ENCODE data around the gene FAM81B. TPM values are rescaled to one million over a fixed set of nuclear protein-coding genes. Genes with fewer than 3 reads are reported as not detected.
"Not testable (repeated sequence)": the region's sequence is repeated elsewhere in the genome, so short reads cannot be mapped to it uniquely, and the experiment has no call there.

Gene FAM81B
- total RNA-seq, 2 donors from 2014 or later: not detected

DNA sequence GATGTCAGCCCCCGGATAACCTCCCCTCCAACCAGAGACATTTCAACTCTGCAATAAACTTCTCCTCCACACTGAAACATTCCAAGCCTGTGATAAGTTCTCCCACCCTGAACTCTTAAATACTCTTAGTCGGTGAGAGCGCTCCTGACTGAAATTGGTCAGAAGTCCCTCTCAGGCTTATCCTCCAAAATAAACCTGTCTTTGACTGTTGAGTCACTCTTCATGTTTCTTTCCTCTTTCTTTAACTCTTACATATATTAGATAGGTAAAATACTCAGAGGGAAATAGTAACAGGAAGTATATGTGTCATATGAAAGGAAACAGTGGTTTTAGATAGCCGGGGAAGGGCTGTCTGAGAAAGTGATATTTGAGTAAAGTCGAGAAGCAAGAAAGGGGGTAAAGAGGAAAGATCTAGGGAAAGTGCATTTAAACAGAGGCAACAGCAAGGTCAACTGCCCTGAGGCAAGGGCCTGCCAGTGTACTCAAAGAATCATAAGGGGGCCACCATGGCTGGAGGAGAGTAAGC is 11.0 kb upstream of the FAM81B start:
- ATAC-seq (replicated peaks in 1 of 2): no peak
- Mint-ChIP-seq H3K36me3 (ENCODE audit: insufficient read depth in 2 of 2) (peaks cover 0 to 2% of the 10 kb centered on the region in 2 donors), H3K9me3 (peaks cover 0 to 6% of the 10 kb centered on the region in 2 donors), H3K4me3 (no peak overlapping the region), H3K27me3 (ENCODE audit: low read depth) (peaks cover 5% of the 10 kb centered on the region), H3K27ac (no peak overlapping the region), H3K4me1 (ENCODE audit: low read depth) (peaks cover 17% of the 10 kb centered on the region)
- DNase-seq: no peak

DNA sequence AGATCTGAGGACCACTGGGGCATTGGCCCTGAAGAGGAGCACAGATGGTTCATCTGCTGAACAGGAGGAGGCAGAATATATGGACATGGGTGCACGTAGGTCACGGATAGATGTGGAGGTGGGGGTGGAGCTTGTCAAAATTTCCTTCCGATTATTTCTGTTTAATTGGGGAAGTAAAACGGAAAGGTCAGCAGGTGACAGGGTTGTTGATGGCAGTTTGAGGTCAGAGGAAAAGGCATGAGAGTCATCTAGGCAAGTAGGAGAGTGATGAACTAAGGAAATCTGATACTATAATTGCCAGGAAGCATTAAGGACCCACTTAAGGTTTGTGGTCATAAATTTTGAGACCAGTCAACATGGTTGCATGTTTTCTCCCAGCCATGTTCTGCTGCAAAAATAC is 8.4 kb upstream of the FAM81B start:
- Mint-ChIP-seq H3K27ac (no peak overlapping the region), H3K4me1 (ENCODE audit: low read depth) (peaks cover 17% of the 10 kb centered on the region), H3K36me3 (ENCODE audit: insufficient read depth in 2 of 2) (peaks cover 0 to 2% of the 10 kb centered on the region in 2 donors), H3K27me3 (ENCODE audit: low read depth) (peaks cover 5% of the 10 kb centered on the region), H3K4me3 (no peak overlapping the region), H3K9me3 (peaks cover 0 to 6% of the 10 kb centered on the region in 2 donors)
- no peak for DNase-seq
- ATAC-seq (replicated peaks in 1 of 2): no peak

DNA sequence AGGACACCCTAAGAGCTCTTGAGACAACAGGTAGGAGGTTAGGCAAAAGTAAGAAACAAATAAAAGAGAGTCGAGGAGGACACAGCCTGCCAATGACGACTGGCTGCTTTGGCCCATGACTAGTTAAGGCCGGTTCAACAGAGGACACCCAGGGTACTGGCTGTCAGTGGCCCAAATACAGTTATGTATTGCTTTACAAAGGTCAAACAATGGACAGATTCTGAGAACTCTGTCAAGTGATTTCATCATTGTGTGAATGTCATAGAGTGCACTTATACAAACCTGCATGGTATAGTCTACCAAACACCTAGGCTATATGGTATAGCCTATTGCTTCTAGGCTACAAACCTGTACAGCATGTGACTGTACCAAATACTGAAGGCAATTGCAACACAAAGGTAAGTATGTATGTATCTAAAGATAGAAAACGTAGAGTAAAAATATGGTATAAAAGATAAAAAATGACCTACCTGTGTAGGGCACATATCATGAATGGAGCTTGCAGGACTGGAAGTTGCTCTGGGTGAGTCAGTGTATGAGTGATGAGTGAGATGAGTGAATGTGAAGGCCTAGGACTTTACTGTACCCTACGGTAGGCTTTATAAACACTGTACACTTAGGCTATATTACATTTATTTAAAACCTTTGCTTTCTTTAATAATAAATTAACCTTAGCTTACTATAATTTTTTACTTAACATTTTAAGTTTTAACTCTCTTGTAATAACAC is 6.5 kb upstream of the FAM81B start:
- peaks cover 0 to 2% of the 10 kb centered on the region in 2 donors for H3K36me3 Mint-ChIP-seq (ENCODE audit: insufficient read depth in 2 of 2)
- no peaks in the 10 kb centered on the region for H3K27me3 Mint-ChIP-seq (ENCODE audit: low read depth)
- ATAC-seq (replicated peaks in 1 of 2): no peak
- peaks cover 16% of the 10 kb centered on the region for H3K4me1 Mint-ChIP-seq (ENCODE audit: low read depth)
- no peak overlapping the region for H3K27ac Mint-ChIP-seq
- H3K9me3 Mint-ChIP-seq: peaks cover 0 to 2% of the 10 kb centered on the region in 2 donors
- DNase-seq: no peak
- H3K4me3 Mint-ChIP-seq: no peak overlapping the region

DNA sequence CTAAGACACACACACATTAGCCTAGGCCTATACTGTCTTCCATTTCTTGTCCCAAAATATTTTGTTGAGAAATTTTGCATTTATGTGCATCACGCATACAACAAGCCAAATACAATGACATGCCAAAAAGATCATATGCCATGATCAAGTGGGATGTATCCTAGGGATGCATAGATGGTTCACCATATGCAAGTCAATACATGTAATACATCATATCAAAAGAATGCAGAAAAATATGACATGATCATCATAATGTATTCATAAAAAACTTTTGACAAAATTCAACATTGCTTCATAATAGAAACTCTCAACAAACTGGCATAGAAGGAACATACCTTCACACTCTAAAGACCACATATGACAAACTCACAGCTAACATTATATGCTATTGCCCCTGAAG is 5.8 kb upstream of the FAM81B start:
- no peaks in the 10 kb centered on the region for H3K27me3 Mint-ChIP-seq (ENCODE audit: low read depth)
- peaks cover 9% of the 10 kb centered on the region for H3K4me1 Mint-ChIP-seq (ENCODE audit: low read depth)
- H3K36me3 Mint-ChIP-seq (ENCODE audit: insufficient read depth in 2 of 2): peaks cover 0 to 2% of the 10 kb centered on the region in 2 donors
- H3K9me3 Mint-ChIP-seq: peaks cover 0 to 2% of the 10 kb centered on the region in 2 donors
- H3K27ac Mint-ChIP-seq: no peak overlapping the region
- no peak for DNase-seq
- no peak overlapping the region for H3K4me3 Mint-ChIP-seq
- ATAC-seq (replicated peaks in 1 of 2): no peak

DNA sequence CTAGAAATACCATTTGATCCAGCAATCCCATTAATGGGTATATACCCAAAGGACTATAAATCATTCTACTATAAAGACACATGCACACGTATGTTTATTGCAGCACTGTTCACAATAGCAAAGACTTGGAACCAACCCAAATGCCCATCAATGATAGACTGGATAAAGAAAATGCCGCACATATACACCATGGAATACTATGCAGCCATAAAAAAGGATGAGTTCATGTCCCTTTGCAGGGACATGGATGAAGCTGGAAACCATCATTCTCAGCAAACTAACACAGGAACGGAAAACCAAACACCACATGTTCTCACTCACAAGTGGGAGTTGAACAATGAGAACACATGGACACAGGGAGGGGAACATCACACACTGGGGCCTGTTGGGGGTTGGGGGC is 799 bp downstream of the FAM81B start:
- H3K36me3 Mint-ChIP-seq (ENCODE audit: insufficient read depth in 2 of 2); H3K4me1 Mint-ChIP-seq (ENCODE audit: low read depth); DNase-seq; H3K4me3 Mint-ChIP-seq; H3K27ac Mint-ChIP-seq; H3K9me3 Mint-ChIP-seq; ATAC-seq (replicated peaks in 1 of 2); H3K27me3 Mint-ChIP-seq (ENCODE audit: low read depth): not testable (repeated sequence)

DNA sequence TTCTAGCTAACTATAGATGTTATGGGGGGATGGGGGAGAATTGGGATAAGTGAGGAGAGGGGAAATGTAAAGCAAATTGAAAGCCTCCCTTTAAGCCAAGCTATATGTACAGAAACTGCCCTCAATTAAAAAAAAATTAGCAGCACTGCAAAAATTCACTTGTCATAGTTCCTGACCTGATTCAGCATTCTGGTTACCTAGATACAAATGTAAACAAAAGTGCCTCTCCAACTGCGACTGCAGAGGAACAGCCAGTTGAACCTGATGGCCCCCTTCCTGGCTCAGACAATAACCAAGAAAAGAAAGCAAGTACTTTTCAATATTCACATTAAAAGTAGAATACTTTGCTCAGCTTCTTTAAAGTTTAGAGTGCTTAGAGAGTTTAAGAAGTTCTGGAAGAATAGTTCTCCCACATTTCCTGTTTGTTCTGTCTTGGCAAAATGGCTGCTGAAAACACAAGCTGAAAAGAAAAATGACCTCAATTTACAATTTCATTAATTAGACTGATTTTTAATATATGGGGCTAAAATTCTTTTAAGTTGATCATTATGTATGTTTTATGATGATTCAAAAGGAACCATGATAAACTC is 1.5 kb downstream of the FAM81B start:
- ATAC-seq (replicated peaks in 1 of 2): no peak
- Mint-ChIP-seq H3K36me3 (ENCODE audit: insufficient read depth in 2 of 2) (no peaks in the 10 kb centered on the region), H3K4me1 (ENCODE audit: low read depth) (no peaks in the 10 kb centered on the region), H3K27ac (no peak overlapping the region), H3K27me3 (ENCODE audit: low read depth) (no peaks in the 10 kb centered on the region), H3K4me3 (no peak overlapping the region), H3K9me3 (no peaks in the 10 kb centered on the region)
- no peak for DNase-seq

DNA sequence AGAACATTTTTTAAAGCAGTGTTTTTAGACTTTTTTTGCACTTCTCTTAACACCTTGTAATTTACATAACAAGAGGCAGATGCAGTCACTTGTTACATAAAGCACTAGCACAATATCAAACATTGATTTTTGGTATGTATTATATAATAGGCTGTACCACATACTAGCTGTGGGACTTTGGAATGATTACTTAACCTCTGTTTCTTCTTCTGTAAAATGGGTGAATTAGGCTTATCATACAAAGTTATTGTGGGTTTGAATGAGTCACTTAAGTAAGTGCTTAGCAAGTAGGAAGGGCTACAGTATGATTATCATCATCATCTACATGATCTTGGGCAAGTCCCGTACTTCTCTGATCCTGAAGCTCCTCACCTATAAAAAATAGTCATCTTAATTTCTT is 2.1 kb downstream of the FAM81B start:
- H3K36me3 Mint-ChIP-seq (ENCODE audit: insufficient read depth in 2 of 2): no peaks in the 10 kb centered on the region
- ATAC-seq (replicated peaks in 1 of 2) (no peak), DNase-seq (no peak)
- no peaks in the 10 kb centered on the region for H3K27me3 Mint-ChIP-seq (ENCODE audit: low read depth)
- no peak overlapping the region for H3K4me3 Mint-ChIP-seq
- H3K9me3 Mint-ChIP-seq: no peaks in the 10 kb centered on the region
- H3K4me1 Mint-ChIP-seq (ENCODE audit: low read depth): no peaks in the 10 kb centered on the region
- H3K27ac Mint-ChIP-seq: no peak overlapping the region

DNA sequence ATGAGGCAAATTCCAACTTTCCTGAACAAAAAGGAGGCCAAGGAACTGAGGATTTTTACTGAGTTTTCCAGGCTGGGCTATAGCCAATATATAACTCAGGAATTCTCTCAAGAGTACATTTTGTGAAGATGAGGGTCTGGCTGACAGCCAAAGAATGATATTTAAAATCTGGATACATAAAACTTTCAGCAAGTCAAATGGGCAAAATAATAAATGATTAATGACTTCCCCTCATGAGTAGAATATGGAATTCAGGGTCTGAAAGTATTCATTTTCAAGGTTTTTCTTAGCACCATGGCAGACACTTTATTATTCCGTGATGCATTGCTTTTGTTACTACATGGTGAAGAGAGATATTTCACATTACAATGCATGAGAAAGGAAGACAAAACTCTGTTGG is 7.8 kb downstream of the FAM81B start:
- no peaks in the 10 kb centered on the region for H3K9me3 Mint-ChIP-seq
- H3K27me3 Mint-ChIP-seq (ENCODE audit: low read depth): no peaks in the 10 kb centered on the region
- no peak overlapping the region for H3K27ac Mint-ChIP-seq
- H3K4me1 Mint-ChIP-seq (ENCODE audit: low read depth): no peaks in the 10 kb centered on the region
- H3K36me3 Mint-ChIP-seq (ENCODE audit: insufficient read depth in 2 of 2): no peaks in the 10 kb centered on the region
- H3K4me3 Mint-ChIP-seq: no peak overlapping the region
- ATAC-seq (replicated peaks in 1 of 2) (no peak), DNase-seq (no peak)

DNA sequence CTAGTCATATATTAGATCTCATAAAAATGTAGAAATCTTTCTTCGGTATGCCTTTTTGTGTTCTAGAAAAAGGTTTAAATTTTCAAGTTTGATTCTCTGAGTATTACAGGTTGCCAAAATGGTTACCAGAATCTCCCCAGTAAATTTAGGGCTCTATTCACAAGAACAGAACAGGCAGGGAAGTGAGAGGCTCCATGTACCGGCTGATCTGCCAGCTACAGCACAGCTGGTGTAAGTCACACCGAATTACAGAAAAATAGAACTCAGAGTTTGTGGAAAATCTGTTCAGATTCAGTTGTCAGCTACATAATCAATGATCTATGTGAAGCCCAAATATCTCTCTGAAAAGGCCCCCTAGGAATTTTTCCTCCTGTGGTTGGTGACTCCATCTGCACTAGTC is 10.5 kb downstream of the FAM81B start:
- Mint-ChIP-seq H3K4me3 (no peak overlapping the region), H3K4me1 (ENCODE audit: low read depth) (no peaks in the 10 kb centered on the region), H3K27me3 (ENCODE audit: low read depth) (peaks cover 2% of the 10 kb centered on the region), H3K27ac (no peak overlapping the region), H3K9me3 (peaks cover 0 to 2% of the 10 kb centered on the region in 2 donors), H3K36me3 (ENCODE audit: insufficient read depth in 2 of 2) (no peaks in the 10 kb centered on the region)
- ATAC-seq (replicated peaks in 1 of 2) (no peak), DNase-seq (no peak)

DNA sequence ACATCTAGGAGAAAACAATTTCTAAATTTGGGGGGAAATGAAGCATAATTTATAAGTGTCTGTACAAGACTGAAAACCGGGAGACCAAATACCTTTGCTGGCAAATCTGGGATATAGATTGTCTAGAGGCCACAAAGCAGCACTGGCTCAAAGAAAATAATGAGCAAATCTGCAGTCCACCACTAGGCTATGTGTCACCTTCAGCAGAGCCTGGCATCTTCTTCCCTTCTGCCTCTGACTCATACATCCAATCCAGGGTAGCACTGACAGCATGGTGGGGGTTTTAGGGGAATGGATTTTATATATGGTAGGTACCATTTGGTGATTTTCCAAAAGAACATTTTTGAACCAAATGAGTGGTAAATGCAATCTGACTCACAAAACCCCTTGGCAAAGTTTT is 12.8 kb downstream of the FAM81B start:
- no peaks in the 10 kb centered on the region for H3K36me3 Mint-ChIP-seq (ENCODE audit: insufficient read depth in 2 of 2)
- H3K27ac Mint-ChIP-seq: no peak overlapping the region
- ATAC-seq (replicated peaks in 1 of 2) (no peak), DNase-seq (no peak)
- H3K9me3 Mint-ChIP-seq: peaks cover 0 to 2% of the 10 kb centered on the region in 2 donors
- H3K4me1 Mint-ChIP-seq (ENCODE audit: low read depth): no peaks in the 10 kb centered on the region
- peaks cover 16% of the 10 kb centered on the region for H3K27me3 Mint-ChIP-seq (ENCODE audit: low read depth)
- H3K4me3 Mint-ChIP-seq: no peak overlapping the region

DNA sequence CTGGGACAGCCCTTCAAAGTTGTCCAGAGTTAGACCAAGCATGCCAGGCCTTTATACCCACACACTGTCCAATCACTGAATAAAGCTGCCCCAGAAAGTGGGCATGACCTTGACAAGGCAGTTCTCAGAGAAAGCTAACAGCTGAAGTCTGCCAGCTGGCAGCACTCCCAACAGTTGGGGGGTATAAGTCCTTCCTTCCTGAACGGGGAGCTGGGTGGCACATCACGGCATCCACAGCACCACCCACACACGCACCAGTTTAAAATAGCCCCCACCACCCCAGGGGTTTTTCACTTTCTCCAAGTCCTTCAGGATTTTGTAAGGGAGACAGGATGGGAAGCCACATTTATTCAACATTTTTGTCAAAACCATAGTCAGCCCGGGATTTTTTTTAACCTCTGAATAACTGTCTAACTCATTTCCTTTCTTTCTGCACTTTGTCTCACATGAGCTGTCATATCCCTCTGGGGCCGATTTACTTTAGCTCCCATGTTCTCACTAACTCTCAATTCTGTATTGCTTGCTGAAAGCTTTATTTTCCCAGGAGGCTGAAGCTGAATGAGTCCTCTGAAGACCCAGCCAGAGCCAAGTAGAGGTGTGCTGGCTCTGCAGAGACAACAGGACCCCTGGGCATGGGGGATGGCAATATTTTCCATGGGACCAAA is 15.4 kb downstream of the FAM81B start:
- Mint-ChIP-seq H3K27me3 (ENCODE audit: low read depth) (peaks cover 16% of the 10 kb centered on the region), H3K9me3 (peaks cover 0 to 2% of the 10 kb centered on the region in 2 donors), H3K4me1 (ENCODE audit: low read depth) (no peaks in the 10 kb centered on the region), H3K36me3 (ENCODE audit: insufficient read depth in 2 of 2) (no peaks in the 10 kb centered on the region), H3K4me3 (no peak overlapping the region), H3K27ac (no peak overlapping the region)
- no peak for DNase-seq
- no peak for ATAC-seq (replicated peaks in 1 of 2)

DNA sequence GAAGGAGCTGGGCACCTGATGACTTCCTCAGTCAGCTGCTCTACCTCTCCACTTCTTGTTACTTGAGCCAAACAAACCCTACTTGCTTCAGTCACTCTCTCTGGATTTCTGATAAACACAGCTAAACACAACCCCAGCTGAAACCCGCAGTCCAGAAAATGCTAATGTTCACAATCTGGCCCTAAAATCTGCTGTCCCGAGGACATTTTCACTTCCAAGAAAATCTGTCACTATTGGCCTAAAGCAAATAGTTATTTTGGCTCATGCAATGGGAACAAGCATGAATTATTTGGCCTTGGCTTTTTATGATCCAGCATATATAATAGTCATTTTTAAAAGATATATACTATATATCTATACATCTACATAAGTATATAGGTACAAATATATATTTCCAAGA is 19.1 kb downstream of the FAM81B start:
- Mint-ChIP-seq H3K9me3 (peaks cover 0 to 2% of the 10 kb centered on the region in 2 donors), H3K27ac (no peak overlapping the region), H3K36me3 (ENCODE audit: insufficient read depth in 2 of 2) (no peaks in the 10 kb centered on the region), H3K4me3 (no peak overlapping the region), H3K4me1 (ENCODE audit: low read depth) (no peaks in the 10 kb centered on the region), H3K27me3 (ENCODE audit: low read depth) (peaks cover 28% of the 10 kb centered on the region)
- DNase-seq (no peak), ATAC-seq (replicated peaks in 1 of 2) (no peak)

DNA sequence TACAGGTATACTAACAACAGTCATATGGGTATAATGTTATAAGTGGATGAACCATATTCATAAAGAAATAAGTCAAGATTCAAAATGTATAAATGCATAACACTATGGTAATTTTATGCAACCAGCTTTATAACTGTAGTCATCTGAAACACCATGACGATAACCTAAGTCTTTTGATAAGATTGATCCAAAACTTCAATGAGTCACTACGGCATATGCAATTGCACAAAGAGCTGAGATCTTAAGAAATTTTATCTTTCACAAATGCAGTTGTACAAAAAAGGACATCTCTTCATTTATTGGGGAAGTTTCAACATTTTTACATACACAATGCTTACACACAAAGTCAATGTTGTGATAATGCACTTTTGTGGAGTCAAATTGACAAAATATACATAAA is 20.3 kb downstream of the FAM81B start:
- no peaks in the 10 kb centered on the region for H3K4me1 Mint-ChIP-seq (ENCODE audit: low read depth)
- no peak for ATAC-seq (replicated peaks in 1 of 2)
- no peaks in the 10 kb centered on the region for H3K36me3 Mint-ChIP-seq (ENCODE audit: insufficient read depth in 2 of 2)
- no peak overlapping the region for H3K27ac Mint-ChIP-seq
- no peak overlapping the region for H3K4me3 Mint-ChIP-seq
- DNase-seq: no peak
- H3K27me3 Mint-ChIP-seq (ENCODE audit: low read depth): peaks cover 27% of the 10 kb centered on the region
- H3K9me3 Mint-ChIP-seq: no peaks in the 10 kb centered on the region

Measured in activated T-cell treated with anti-CD3 and anti-CD28 coated beads, Interleukin-2, amount 50 U/mL, for 72 hours (primary cell).